IMR-90 (cell line): ENCODE results near the gene TIMM23B. TPM values are rescaled to one million over a fixed set of nuclear protein-coding genes. Genes with fewer than 3 reads are reported as not detected.

Experiments
- ATAC-seq: fragments of 200-7000 bp; cut with Tn5 transposase; 2 replicates; pipeline ENCODE4 v1.9.1; 2020; ENCODE audit warnings: low read depth, mild to moderate bottlenecking, moderate library complexity
- BruUV-seq: library from RNA; stranded (reverse); fragments of 400-500 nt; replicated peaks from 2 replicates; lab custom pipeline; 2021; lab: Mats Ljungman, UMichigan
- CTCF ChIA-PET: fragments of 300-600 bp; formaldehyde crosslinking; extraction: SDS; loops from one replicate; lab custom pipeline; 2021; ENCODE audit warnings: antibody characterized with exemption; lab: Yijun Ruan, JAX
- POLR2A ChIA-PET: fragments of 300-600 bp; sonication (Branson Sonifier 250); formaldehyde crosslinking; loops from one replicate; lab custom pipeline; 2022; ENCODE audit warnings: antibody characterized with exemption; ENCODE audit not compliant: unreplicated experiment; lab: Charles Lee
- DNase-seq: peaks from one replicate; pipeline ENCODE4 v3.0.0; 2013
- H2AFZ ChIP-seq: replicated peaks from 2 replicates; pipeline ENCODE3; 2013; ENCODE audit warnings: low read length, mild to moderate bottlenecking; ENCODE audit not compliant: poor library complexity
- H2AK5ac ChIP-seq: 2 replicates; pipeline ENCODE4 v1.6.1; 2013; ENCODE audit warnings: low read depth, low read length, inconsistent platforms
- H2AK9ac ChIP-seq: replicated peaks from 2 replicates; pipeline ENCODE3; 2013; ENCODE audit warnings: mild to moderate bottlenecking, low read depth, low read length, moderate library complexity; ENCODE audit not compliant: poor library complexity
- H2BK120ac ChIP-seq: 2 replicates; pipeline ENCODE4 v1.6.1; 2013; ENCODE audit warnings: low read depth, low read length, inconsistent platforms
- H2BK15ac ChIP-seq: 3 replicates; pipeline ENCODE4 v1.6.1; 2013; ENCODE audit warnings: low read depth, low read length, inconsistent platforms
- H2BK20ac ChIP-seq: 2 replicates; pipeline ENCODE4 v1.6.1; 2013; ENCODE audit warnings: low read depth, mild to moderate bottlenecking, inconsistent platforms, low read length, moderate library complexity
- H2BK5ac ChIP-seq: 2 replicates; pipeline ENCODE4 v1.6.1; 2013; ENCODE audit warnings: mild to moderate bottlenecking, low read depth, low read length, inconsistent platforms; ENCODE audit not compliant: poor library complexity, severe bottlenecking
- H3K14ac ChIP-seq: replicated peaks from 2 replicates; pipeline ENCODE4 v1.6.1; 2013; ENCODE audit warnings: low read depth, low read length, inconsistent platforms
- H3K18ac ChIP-seq: 2 replicates; pipeline ENCODE4 v1.6.1; 2013; ENCODE audit warnings: low read depth, low read length, control low read depth
- H3K23ac ChIP-seq: 2 replicates; pipeline ENCODE4 v1.6.1; 2013; ENCODE audit warnings: low read depth, low read length, inconsistent platforms
- H3K27ac ChIP-seq: 2 replicates; pipeline ENCODE4 v1.5.1; 2013; ENCODE audit warnings: mild to moderate bottlenecking, control low read depth, low read length; ENCODE audit not compliant: insufficient read depth
- H3K27me3 ChIP-seq: 2 replicates; pipeline ENCODE4 v1.6.1; 2013; ENCODE audit warnings: low read length; ENCODE audit not compliant: control insufficient read depth, insufficient read depth
- H3K36me3 ChIP-seq: 2 replicates; pipeline ENCODE4 v1.6.1; 2013; ENCODE audit warnings: low read length, mixed read lengths; ENCODE audit not compliant: control insufficient read depth, insufficient read depth
- H3K4ac ChIP-seq: 2 replicates; pipeline ENCODE4 v1.6.1; 2013; ENCODE audit warnings: low read depth, low read length, inconsistent platforms
- H3K4me1 ChIP-seq: 2 replicates; pipeline ENCODE4 v1.6.1; 2013; ENCODE audit warnings: low read length, mixed read lengths; ENCODE audit not compliant: control insufficient read depth, insufficient read depth
- H3K4me2 ChIP-seq: 2 replicates; pipeline ENCODE4 v1.6.1; 2013; ENCODE audit warnings: low read depth, mild to moderate bottlenecking, control low read depth, low read length, moderate library complexity
- H3K4me3 ChIP-seq: 2 replicates; pipeline ENCODE4 v1.5.1; 2013; ENCODE audit warnings: low read depth, mild to moderate bottlenecking, control low read depth, low read length, moderate library complexity; ENCODE audit not compliant: insufficient read depth
- H3K56ac ChIP-seq: 2 replicates; pipeline ENCODE4 v1.6.1; 2013; ENCODE audit warnings: low read length, inconsistent platforms; ENCODE audit not compliant: insufficient read depth; ENCODE audit errors: extremely low read depth
- H3K79me1 ChIP-seq, 2 experiments: 2 replicates each; pipeline ENCODE4 v1.6.1; 2013; ENCODE audit warnings: low read length in 2 of 2, inconsistent platforms in 1 of 2, low read depth in 1 of 2
- H3K9ac ChIP-seq: 2 replicates; pipeline ENCODE4 v1.6.1; 2013; ENCODE audit warnings: low read depth, low read length, control low read depth
- H3K9me1 ChIP-seq: 2 replicates; pipeline ENCODE4 v1.6.1; 2013; ENCODE audit warnings: low read length, inconsistent platforms; ENCODE audit not compliant: insufficient read depth
- H3K9me3 ChIP-seq: 2 replicates; pipeline ENCODE4 v1.6.1; 2013; ENCODE audit warnings: low read length; ENCODE audit not compliant: control insufficient read depth, insufficient read depth
- H4K20me1 ChIP-seq: 2 replicates; pipeline ENCODE4 v1.6.1; 2013; ENCODE audit warnings: low read length, inconsistent platforms; ENCODE audit not compliant: insufficient read depth
- H4K5ac ChIP-seq: 2 replicates; pipeline ENCODE4 v1.6.1; 2013; ENCODE audit warnings: mild to moderate bottlenecking, low read depth, low read length, control low read depth
- H4K8ac ChIP-seq, 2 experiments: 2 replicates each; pipeline ENCODE4 v1.6.1; 2013; ENCODE audit warnings: low read depth in 2 of 2, low read length in 2 of 2, control low read depth in 1 of 2, inconsistent platforms in 1 of 2
- H4K91ac ChIP-seq: 2 replicates; pipeline ENCODE4 v1.6.1; 2013; ENCODE audit warnings: low read depth, low read length, inconsistent platforms; ENCODE audit not compliant: insufficient read depth
- BHLHE40 ChIP-seq: fragments of 150-350 bp; IDR thresholded peaks from 2 replicates; pipeline ENCODE4 v1.6.1; 2016; ENCODE audit warnings: mild to moderate bottlenecking, low read depth, low read length
- CHD1 ChIP-seq: IDR thresholded peaks from 2 replicates; pipeline ENCODE4 v1.6.1; 2012; ENCODE audit warnings: low read depth, low read length, improper control_type of control experiment
- MXI1 ChIP-seq: IDR thresholded peaks from 2 replicates; pipeline ENCODE4 v1.6.1; 2012; ENCODE audit warnings: low read depth, mild to moderate bottlenecking, low read length, moderate library complexity, borderline replicate concordance
- WGBS, 2 experiments: methylation state at CpG; one replicate each; pipeline versions ENCODE4 v1.1.5 to v1.1.7; 2013; ENCODE audit warnings: missing lambda C conversion rate in 2 of 2; ENCODE audit not compliant: insufficient read length in 1 of 2; ENCODE audit errors: extremely low coverage in 2 of 2; 5-methylcytosine and 5-hydroxymethylcytosine counted together
- dilution Hi-C: fragments of 300-500 bp; cut with HindIII; formaldehyde crosslinking; loops from one replicate; pipeline ENCODE4 v1.14.3; 2018; ENCODE audit warnings: low sequenced_read_pairs; ENCODE audit not compliant: unreplicated experiment
- in situ Hi-C: fragments of 300-500 bp; cut with MboI; formaldehyde crosslinking; loops from 3 replicates; pipeline ENCODE4 v1.14.3; 2019; ENCODE audit warnings: low sequenced_read_pairs, inconsistent platforms, mixed read lengths
- intact Hi-C: fragments of 100-400 bp; cut with micrococcal nuclease; formaldehyde crosslinking; loops from 2 replicates; pipeline ENCODE4 v1.10.0; 2022
- microRNA-seq, 2 experiments: library from miRNA; stranded (forward) in 1 of 2; unstranded in 1 of 2; fragments of 10-50 nt in 1 of 2; fragments of <30 nt in 1 of 2; gene quantifications in 1 of 2; microRNA quantifications in 1 of 2; one replicate each; pipeline versions ENCODE3 to v1.1.0; 2013 to 2020; ENCODE audit not compliant: insufficient read depth in 1 of 2, insufficient read length in 1 of 2, unreplicated experiment in 1 of 2
- polyA plus RNA-seq, 3 experiments: library from polyadenylated mRNA; depleted of rRNA; stranded (reverse); fragments of >200 nt; gene quantifications; 2 replicates each; pipeline ENCODE4 v1.2.3, GENCODE V29; 2012; ENCODE audit warnings: low replicate concordance in 1 of 3
- small RNA-seq, 5 experiments: library from RNA; depleted of rRNA; stranded (forward); fragments of <200 nt; gene quantifications; one replicate each; pipeline ENCODE3, GENCODE V24; 2012
- total RNA-seq: library from RNA; depleted of rRNA; stranded (reverse); fragments of >200 nt; gene quantifications from 2 replicates; pipeline ENCODE4 v1.2.3, GENCODE V29; 2012; rRNA removed
- TF ChIP-seq, protein P1 (sequence below): fragments of 150-350 bp; IDR thresholded peaks from 2 replicates; pipeline ENCODE4 v1.6.1; 2016; ENCODE audit warnings: low read depth, mild to moderate bottlenecking, low read length, moderate library complexity, borderline replicate concordance

Gene TIMM23B
- total and polyA plus RNA-seq, 2 of the 4 experiments (the other 2 are of a cell fraction), result 13.8 to 14.2 TPM

DNA sequence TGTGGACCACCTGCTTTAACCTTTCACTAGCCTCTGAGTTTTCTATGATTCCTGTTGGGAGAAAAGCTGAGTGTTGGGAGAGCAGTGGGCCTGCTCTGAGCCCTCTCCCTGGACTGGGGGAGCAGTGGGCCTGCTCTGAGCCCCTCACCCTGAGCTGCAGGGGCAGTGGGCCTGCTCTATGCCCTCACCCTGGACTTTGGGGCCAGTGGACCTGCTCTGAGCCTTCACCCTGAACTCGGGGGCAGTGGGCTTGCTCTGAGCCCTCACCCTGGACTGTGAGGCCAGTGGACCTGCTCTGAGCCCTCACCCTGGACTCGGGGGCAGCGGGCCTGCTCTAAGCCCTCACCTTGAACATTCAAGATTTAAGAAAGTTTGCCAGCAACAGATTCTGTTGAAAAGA is 79.8 kb downstream of the TIMM23B start:
- no peak overlapping the region for H4K91ac ChIP-seq
- H4K20me1 ChIP-seq, result no peaks in the 10 kb centered on the region
- H3K9me3 ChIP-seq, result peaks cover 2% of the 10 kb centered on the region; the same call in 1 of the 2 replicates
- H2BK15ac ChIP-seq, result no peak overlapping the region
- H3K14ac ChIP-seq, result no peak overlapping the region
- in situ Hi-C loops (no loop called here), dilution Hi-C loops (no loop called here), intact Hi-C loops (no loop called here)
- TF ChIP-seq CHD1, result no peak
- TF ChIP-seq, protein P1, sequence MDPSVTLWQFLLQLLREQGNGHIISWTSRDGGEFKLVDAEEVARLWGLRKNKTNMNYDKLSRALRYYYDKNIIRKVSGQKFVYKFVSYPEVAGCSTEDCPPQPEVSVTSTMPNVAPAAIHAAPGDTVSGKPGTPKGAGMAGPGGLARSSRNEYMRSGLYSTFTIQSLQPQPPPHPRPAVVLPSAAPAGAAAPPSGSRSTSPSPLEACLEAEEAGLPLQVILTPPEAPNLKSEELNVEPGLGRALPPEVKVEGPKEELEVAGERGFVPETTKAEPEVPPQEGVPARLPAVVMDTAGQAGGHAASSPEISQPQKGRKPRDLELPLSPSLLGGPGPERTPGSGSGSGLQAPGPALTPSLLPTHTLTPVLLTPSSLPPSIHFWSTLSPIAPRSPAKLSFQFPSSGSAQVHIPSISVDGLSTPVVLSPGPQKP, result no peak
- TF ChIP-seq BHLHE40, result no peak
- no peak for TF ChIP-seq MXI1
- no peak for ATAC-seq
- H4K8ac ChIP-seq, result no peak overlapping the region
- no peak overlapping the region for H2AFZ ChIP-seq
- no peak overlapping the region for H3K56ac ChIP-seq
- H3K79me1 ChIP-seq, result no peaks in the 10 kb centered on the region
- peaks cover 22% of the 10 kb centered on the region for H3K27me3 ChIP-seq
- no peak overlapping the region for H3K9ac ChIP-seq
- H3K4me2 ChIP-seq, result no peak overlapping the region
- no CpG with 5 or more reads among the region's 3 CpGs for WGBS, 2 experiments
- no peaks in the 10 kb centered on the region for H3K4me1 ChIP-seq
- H3K18ac ChIP-seq, result no peak overlapping the region
- no peak overlapping the region for H3K4me3 ChIP-seq
- no TSS peak for BruUV-seq
- no peaks in the 10 kb centered on the region for H3K36me3 ChIP-seq
- no peak overlapping the region for H2BK120ac ChIP-seq
- no peak overlapping the region for H4K5ac ChIP-seq
- no peak overlapping the region for H2BK20ac ChIP-seq
- H3K23ac ChIP-seq, result no peak overlapping the region
- H2AK9ac ChIP-seq, result no peak overlapping the region
- ChIA-PET CTCF (no interaction called here), POLR2A (no interaction called here)
- H3K9me1 ChIP-seq, result no peaks in the 10 kb centered on the region
- DNase-seq, result no peak
- H3K27ac ChIP-seq, result no peak overlapping the region
- no peak overlapping the region for H2BK5ac ChIP-seq
- no peak overlapping the region for H2AK5ac ChIP-seq
- H3K4ac ChIP-seq, result no peak overlapping the region

Small RNA genes lying within 50 kb of the gene (microRNA-seq; reads per million reads assigned to microRNA genes)
- gene RNA5SP317 (ENCODE audit: insufficient read depth, insufficient read length), result not detected
- not detected for gene SNORA74C-2 (ENCODE audit: insufficient read depth, insufficient read length)

Small RNA genes lying within 50 kb of the gene (small RNA-seq; reads per million reads assigned to genes)
- gene RNA5SP317 (0 reads per million in 5 experiments), gene SNORA74C-2 (0 to 2.8 (median 0) reads per million in 5 experiments)

Other genes with a start within 250 kb of the TIMM23B start
- gene OGDHL, start 179.7 kb upstream of the TIMM23B start, total RNA-seq, result under 0.01 and 0.18 TPM in 2 replicates
- gene OGDHL, start 179.7 kb upstream of the TIMM23B start, polyA plus RNA-seq (2012; rRNA removed), result 0.27 TPM in 2 replicates
- gene PARG, start within 50 bp of the TIMM23B start, total RNA-seq, result 24.4 and 32.2 TPM in 2 replicates
- 7.5 and 8.6 TPM in 2 replicates for gene PARG, start within 50 bp of the TIMM23B start, polyA plus RNA-seq (2012; rRNA removed)
- gene AGAP6, start 46.4 kb downstream of the TIMM23B start, total RNA-seq, result 1.9 and 2.3 TPM in 2 replicates
- 12.9 and 13.6 TPM in 2 replicates for gene AGAP6, start 46.4 kb downstream of the TIMM23B start, polyA plus RNA-seq (2012; rRNA removed)
- gene WASHC2A, start 125.9 kb downstream of the TIMM23B start, total RNA-seq, result 29.4 and 32.5 TPM in 2 replicates
- gene WASHC2A, start 125.9 kb downstream of the TIMM23B start, polyA plus RNA-seq (2012; rRNA removed), result 18.9 and 22.6 TPM in 2 replicates